GM18498 (cell line): ENCODE data around the gene FDXACB1.

ENCODE experiments used
- ATAC-seq: cut with Tn5 transposase; IDR thresholded peaks from one replicate; pipeline ENCODE4 v1.9.1; 2021; ENCODE audit warnings: mild to moderate bottlenecking, moderate library complexity; ENCODE audit not compliant: unreplicated experiment

Gene FDXACB1, protein sequence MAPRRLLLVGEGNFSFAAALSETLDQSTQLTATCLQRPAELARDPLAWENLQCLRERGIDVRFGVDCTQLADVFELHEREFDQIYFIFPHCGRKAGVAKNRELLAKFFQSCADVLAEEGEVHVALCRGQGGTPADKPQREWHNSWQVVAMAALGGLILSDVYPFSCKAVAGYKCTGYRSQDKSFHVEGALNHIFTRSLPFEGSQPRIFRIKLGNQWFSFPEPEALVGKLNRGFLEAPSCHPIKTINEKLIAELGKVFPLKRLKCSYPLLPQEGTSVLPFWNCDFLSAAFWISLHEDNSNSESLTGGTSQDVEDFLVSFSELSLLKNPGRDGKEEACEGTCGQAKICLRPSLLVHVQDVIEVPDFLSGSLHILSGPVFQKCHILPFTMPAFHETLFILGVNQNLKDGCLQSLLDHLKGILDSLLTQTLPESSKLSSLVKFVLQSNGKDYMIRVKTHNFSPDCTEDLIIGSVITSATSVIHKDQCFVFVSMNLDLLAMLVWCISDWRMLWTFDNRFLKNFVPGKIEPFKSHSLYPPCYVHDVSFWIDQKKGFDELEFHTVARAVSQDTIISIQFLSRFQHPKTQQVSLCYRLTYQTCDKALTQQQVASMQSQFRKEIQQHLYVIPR

DNA sequence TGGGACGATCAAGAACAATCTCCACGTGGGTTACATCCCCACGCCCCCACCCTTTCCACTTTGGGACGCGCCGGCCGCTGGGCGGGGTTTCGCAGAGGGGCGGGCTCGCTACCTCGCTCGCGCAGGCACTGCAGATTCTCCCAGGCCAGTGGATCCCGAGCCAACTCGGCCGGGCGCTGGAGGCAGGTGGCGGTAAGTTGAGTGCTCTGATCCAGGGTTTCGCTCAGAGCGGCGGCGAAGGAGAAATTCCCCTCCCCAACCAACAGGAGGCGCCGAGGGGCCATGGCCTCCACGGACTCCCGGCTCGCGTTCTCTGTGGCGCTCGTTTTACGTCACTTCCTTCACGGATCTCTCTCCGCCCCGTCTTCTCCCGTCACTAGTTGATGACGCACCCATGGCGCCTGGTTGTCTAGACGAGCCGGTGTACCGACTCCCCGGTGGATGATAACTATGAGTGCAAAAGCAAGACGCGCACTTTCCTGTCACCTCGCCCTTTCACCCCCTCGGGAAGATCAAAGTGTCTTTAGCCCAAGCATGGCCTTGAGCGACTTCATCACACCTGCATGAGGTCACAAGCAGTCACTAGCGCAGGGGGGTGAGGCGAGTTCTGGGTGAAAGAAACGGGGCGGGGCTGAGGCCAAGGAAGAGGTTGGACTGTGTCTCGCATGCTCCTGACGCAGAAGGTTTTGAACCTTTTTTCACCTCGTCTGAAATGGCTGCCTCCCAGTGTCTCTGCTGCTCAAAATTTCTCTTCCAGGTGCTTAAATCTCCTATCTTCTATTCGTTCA, at the start of gene FDXACB1, which contains the start of gene CFAP68:
Gene FDXACB1, minus strand, starts transcription at position 317 of the 788 bp plus-strand sequence. Its CDS starts 33 bp downstream, at position 284.
Gene CFAP68, plus strand, starts transcription at position 693 of the 788 bp plus-strand sequence. Its CDS starts 20 bp downstream, at position 713.
- ATAC-seq = peak; percentile 91

DNA sequence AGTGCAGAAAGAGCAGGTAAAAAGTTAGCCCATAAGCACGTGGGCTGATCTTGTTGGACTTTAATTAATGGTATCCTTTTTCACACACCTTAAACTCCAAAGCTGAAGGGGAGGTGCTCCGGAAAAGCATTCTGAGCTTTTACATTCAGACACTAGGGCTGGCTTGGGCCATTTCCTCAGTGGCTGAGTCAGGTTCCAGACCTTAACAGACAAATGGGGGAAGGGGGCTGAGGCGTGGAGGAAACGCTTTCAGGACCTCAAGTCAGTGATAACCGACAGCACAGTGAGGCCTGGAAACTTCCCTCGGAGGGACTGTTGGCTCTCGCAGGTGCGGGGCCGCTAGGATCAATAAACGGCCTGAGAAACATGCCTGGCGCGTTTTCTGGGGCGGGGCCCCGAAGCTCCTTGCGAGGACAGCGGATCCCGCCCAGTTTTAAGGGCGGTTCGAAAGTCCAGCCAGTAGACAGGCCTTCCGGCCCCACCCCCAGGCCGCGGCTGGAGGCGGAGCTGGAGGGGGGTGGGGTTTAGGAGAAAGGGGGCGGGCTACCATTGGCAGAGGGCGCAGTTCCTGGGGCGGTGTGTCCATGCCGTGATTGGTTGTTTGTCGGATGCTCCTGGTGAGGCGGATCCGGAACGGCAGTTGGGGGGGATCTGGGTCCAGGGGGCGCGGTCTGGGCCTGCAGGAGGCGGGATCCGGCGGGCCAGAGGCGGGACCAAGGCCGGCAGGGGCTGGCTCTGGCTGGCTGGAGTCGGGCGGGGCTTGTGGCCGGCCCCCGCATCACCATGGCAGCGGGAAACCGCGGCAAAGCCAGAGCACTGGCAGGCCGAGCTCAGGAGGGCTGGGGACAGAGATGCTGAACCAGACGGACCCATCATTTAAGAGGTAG, 47.8 kb upstream of the FDXACB1 start:
- ATAC-seq = peak; percentile 94

DNA sequence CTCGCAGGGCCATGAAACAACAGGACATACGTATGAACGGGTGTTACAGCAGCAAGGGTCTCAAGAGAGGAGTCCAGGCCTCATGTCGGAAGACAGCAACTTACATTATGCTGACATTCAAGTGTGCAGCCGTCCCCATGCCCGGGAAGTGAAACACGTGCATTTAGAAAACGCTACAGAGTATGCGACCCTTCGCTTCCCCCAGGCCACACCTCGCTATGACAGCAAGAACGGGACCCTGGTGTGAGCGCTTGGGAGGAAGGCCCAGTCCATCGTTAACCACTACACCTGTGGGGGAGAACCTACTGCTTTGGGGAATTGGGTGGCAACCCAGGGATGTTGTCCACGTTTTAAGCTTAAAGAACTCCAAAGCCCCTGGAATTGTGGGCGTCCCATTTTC, 47.0 kb upstream of the FDXACB1 start:
- no peak for ATAC-seq

DNA sequence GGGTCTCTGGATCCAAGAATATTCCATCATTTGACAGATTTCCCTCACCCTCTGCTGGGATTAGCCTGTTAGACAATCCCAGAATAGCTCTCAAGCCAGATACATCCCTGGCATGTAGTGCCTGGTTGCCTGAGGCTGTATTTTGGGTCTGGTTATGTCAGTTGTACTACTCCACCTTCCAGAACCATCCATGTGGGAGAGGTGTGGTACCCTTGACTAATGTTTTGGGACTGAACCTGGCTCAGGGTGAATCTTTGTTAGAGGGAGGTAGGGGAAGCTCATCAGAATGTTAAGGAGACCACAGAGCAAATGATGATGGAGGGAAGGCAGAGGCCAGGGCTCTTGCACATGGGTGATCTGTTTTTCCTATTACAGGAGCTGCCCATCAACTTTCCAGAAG, 45.0 kb upstream of the FDXACB1 start:
- ATAC-seq = no peak

DNA sequence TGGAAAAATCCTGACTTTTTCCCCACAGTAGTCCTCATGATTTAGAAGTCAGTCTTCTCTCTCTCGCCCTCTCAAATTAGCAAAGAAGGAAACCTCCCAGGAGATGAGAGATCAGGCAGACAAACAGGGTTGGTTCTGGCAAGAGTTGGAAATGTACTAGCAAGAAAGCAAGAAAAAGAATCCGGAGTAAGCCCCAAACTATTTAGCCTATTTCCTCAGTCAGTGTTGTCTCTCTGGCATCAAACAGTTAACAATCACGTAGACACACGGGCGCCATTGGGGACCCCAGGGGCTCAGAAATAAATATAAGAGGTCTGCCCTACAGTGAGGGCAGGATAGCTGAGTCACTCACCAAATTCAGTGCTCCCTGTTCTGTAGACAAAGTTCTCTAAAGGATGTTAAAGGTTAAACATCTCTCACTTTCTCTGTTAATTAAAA, 44.4 kb upstream of the FDXACB1 start:
- ATAC-seq = no peak

DNA sequence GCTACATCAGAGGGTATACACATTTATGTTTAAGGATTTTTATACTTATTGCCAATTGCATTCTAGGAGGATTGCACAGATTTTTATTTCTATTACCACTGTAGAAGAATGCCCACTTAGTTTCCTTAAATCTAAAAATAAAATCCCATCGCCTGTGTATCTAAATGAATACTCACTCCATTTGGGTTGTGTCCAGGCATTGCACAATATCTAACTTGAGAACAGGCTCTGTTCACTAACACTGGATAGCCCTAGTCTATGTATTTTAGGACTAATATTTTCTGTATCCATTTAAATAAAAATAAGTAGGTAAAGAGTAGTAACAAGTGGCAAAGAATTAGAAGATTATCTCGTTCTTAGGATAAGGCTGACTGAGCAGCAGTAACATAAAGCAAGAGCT, 43.8 kb upstream of the FDXACB1 start:
- ATAC-seq = no peak

DNA sequence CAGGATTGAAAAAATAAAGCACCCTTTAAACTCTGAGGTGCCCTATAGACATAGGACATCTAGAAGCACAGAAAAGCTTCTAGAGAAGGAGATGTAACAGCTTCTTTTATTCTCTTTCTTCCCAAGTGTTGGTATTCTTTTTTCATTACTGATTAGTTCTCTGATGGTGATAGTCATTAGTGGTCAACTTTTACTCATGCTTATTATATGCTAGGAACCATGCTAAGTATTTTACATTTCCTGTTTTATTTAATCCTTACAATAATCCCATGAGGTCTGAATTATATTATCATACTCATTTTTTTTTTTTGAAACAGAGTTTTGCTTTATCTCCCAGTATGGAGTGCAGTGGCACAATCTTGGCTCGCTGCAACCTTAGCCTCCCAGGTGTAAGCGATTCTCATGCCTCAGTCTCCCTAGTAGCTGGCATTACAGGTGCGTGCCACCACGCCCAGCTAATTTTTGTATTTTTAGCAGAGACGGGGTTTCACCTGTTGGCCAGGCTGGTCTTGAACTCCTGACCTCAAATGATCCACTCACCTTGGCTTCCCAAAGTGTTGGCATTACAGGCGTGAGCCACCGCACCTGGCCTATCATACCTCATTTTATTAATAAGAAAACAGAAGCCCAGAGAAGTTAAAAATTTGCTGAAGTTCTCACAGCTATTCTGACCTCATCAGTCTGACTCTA, 42.7 kb upstream of the FDXACB1 start:
- ATAC-seq = no peak

DNA sequence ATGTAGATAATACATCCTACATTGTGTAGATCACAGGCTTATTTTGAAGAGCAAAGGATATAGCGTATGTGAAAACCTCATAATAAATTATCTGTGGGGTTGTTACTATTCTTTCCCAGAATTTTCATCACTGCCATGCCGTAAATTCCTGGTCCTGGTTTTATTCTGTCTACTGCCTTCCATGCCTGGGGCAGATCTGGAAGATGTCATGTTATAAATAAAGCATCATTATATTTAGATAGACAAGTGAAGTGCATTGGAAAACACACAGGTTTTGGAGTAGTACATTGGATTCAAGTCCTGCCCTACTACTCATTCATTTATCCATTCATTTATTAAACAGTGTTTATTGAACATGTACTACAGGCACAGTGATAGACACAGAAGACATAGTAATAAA, 41.9 kb upstream of the FDXACB1 start:
- no peak for ATAC-seq

DNA sequence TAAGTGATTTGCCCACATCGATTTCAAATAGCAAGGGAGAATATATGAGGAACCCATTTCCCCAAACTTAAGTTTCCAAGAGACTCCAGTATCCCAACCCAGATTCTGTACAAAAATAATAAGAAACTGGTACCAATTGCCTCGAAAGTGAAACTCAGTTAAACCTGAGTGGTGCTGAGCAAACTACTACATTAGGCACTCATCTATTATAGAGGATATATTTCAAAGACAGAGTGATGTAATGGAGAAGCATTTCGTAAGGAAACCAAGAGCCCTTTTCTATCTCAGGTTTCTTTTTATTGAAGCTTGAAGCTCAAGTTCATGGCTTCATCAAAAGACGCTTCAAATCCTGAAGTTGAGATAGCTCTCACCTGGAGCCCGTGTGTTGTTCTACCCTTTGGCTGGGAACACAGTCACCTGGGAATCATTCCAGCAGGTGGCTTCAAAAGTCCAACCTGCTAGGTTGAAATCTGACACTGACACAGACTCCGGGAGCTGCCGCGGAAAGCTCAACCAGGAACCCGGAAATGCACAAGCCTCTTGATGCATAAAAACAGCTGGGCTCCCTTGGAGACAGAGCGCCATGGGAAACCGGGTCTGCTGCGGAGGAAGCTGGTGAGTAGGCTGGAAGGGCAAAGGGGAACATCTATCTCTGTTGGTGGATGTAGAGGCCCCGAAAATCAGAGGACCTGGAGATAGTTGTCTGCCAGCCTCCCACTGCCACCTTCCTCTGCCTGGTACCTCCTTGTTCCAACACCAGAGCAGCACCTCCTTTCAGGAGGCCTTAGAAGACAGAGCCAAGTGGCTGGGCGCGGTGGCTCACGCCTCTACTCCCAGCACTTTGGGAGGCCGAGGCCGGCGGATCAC, 39.7 kb upstream of the FDXACB1 start, which contains the start of gene C11orf52:
Gene C11orf52, plus strand, starts transcription at position 524 of the 867 bp plus-strand sequence. Its CDS starts 60 bp downstream, at position 584.
- no peak for ATAC-seq

DNA sequence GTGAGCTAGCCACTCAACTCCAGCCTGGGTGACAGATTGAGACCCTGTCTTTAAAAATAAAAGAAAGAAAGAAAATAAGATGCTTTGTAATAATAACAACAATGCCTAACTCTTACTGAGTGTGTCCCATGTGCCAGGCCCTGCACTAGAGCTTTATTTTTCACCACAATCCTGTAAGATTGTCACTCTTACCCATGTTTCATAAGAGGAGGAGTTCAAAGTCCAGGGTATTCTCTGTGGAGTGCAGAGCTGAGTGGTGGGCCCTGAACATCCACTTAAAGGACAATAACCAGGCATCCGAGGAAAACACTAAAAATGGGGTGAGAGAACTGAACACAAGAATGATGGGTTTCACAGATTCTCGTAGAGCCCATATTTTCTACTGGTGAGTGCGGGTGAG, 38.8 kb upstream of the FDXACB1 start:
- no peak for ATAC-seq

DNA sequence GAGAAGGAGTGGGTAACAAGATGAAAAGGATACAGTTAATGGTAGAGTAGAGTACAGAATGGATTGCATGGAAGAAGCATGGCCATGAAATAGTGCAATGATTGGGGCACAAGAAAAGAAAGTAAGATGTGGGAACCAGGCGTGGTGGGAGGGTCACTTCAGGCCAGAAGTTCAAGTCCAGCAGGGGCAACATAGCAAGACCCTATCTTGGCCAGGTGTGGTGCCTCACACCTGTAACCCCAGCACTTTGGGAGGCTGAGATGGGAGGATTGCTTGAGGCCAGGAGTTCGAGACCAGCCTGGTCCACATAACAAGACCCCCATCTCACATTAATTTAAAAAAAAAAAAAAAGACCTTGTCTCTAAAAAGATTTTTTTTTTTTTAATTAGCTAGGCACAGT, 38.3 kb upstream of the FDXACB1 start:
- no peak for ATAC-seq

DNA sequence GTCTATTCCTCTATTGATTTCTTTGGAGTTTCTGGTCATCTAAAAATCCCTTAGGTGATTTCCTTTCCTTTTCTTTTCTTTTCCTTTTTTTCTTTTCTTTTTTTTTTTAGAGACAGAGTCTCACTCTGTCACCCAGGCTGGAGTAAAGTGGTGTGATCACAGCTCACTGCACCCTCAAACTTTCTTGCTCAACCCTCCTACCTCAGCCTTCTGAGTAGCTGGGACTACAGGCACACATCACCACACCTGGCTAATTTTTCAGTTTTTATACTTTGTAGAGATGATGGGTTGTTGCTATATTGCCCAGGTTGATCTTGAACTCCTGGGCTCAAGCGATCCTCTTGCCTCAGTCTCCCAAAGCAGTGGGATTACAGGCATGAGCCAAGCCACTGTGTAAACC, 37.8 kb upstream of the FDXACB1 start:
- ATAC-seq = no peak

DNA sequence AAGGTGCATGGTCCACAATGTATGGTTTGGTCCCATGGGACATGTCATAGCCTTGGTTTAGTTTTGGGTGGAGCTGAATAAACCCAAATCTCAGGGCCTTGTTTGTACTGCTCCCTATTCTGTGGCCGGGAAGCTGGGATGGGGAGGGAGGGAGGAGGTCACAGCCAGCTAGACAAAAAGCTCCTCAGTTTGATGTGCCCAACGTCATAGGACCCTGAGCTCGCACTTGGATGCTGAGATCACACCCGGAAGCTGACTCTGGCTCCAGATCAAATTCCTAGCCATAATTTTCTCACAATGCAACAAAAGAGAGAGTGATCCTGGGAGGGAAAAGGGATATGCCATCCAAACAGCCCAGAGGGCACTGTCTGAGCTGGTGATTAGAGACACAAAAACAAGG, 35.0 kb upstream of the FDXACB1 start:
- no peak for ATAC-seq

DNA sequence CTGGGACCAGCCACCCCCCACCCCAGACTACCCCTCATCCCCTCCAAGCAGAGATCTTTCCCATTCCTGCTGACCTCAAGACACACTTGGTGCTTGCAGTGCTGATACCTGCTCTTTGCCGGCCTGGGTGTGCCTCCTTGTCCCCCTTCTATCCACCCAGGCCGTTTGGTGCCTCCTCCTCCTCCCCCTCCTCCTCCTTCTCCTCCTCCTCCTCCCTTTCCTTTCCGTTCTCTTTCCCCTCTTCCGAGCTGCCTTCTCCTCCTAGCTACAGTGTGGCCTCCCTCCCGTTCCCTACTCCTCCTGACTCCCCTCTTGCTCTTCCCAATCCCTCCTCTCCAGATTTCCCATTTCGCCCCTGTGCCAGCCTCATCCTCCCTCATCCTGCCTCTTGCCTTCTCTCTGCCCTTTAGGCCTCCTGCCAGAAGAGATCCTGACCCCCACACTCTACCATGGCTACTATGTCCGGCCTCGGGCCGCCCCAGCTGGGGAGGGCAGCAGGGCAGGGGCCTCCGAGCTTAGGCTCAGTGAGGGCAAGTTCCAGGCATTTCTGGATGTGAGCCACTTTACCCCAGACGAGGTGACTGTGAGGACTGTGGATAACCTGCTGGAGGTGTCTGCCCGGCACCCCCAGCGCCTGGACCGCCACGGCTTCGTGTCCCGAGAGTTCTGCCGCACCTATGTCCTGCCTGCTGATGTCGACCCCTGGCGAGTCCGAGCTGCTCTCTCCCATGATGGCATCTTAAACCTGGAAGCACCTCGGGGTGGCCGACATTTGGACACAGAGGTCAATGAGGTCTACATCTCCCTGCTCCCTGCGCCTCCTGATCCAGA, 34.3 kb upstream of the FDXACB1 start:
- ATAC-seq = no peak

DNA sequence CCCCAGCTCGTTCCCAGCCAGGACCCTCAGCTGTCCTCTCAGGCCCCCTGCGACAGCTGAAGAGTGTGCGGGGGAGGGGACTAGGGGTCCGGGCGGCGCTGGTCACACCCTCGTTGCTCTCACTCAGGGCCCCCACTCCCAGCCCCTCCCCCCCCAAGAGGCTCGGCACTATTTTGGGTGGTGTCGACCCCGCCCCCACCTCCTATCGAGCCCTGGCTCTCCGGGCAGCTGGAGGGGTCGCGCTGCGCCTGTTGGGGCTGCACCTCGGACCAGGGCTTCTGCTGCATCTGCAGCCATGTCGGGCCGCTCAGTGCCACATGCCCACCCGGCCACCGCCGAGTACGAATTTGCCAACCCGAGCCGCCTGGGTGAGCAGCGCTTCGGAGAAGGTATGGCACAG, 33.6 kb upstream of the FDXACB1 start, which contains the start of gene HSPB2:
Gene HSPB2, plus strand, starts transcription at position 200 of the 400 bp plus-strand sequence. Its CDS starts 96 bp downstream, at position 296.
- ATAC-seq = no peak

DNA sequence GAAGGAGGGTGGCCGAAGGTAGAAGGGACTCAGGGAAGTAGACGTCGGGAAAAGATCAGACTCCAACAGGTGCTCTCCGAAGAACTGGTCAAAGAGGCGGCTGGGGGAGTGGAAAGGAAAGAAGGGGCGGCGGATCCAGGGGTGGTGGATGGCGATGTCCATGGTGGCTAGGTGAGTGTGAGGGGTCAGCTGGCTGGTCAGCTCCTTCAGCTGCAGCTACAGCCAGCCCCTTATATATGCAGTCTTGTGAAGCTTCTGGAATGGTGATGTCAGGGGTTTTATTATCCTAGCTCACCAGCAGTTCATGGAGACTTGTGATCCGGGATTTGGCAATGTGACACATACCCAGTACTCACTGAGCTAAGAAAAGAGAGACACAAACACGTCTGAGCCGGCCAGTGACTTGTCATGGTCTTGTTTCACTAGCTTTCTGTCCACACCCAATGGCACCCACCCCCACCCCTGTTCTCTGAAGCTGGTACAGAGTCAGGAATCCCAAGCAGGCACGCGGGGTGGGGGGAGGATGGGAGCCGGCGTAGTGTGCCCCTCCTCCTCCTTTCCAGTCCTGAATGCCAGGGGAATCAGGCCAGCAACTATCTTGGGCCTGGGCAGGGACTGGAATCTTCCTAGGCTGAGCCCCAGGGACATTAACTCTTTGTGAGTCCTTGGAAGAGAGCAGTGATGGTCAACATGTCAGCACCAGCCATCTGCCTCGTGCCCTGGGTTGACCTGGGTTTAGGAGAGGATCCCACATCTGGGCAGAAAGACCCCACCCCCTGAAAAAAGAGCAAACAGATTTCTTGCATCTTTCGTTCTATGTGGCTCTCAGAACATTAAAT, 32.8 kb upstream of the FDXACB1 start, which contains the start of gene CRYAB:
Gene CRYAB, minus strand, starts transcription at position 208 of the 839 bp plus-strand sequence. Its CDS starts 46 bp downstream, at position 162.
- ATAC-seq = no peak
